AG09309 (cell line): ENCODE measurements around the gene LBR.

Source experiments
- DNase-seq: peaks from one replicate; pipeline ENCODE4 v3.0.0-alpha.2; 2010; ENCODE audit warnings: low read depth
- H3K4me3 ChIP-seq: 2 replicates; pipeline ENCODE4 v1.5.1; 2011; ENCODE audit warnings: mild to moderate bottlenecking, low read depth, low read length, moderate library complexity; ENCODE audit not compliant: control insufficient read depth
- TF ChIP-seq, protein P1 (sequence below): IDR thresholded peaks from 2 replicates; pipeline ENCODE4 v1.5.1; 2011; ENCODE audit warnings: mild to moderate bottlenecking, low read depth, low read length, inconsistent platforms; ENCODE audit not compliant: insufficient read depth, control insufficient read depth; ENCODE audit errors: missing control alignments

Gene LBR

GRCh38 chr1:225418059-225418458, 9.8 kb downstream of the LBR start:
- DNase-seq = no peak
- no peak overlapping the region for H3K4me3 ChIP-seq
- TF ChIP-seq, protein P1, sequence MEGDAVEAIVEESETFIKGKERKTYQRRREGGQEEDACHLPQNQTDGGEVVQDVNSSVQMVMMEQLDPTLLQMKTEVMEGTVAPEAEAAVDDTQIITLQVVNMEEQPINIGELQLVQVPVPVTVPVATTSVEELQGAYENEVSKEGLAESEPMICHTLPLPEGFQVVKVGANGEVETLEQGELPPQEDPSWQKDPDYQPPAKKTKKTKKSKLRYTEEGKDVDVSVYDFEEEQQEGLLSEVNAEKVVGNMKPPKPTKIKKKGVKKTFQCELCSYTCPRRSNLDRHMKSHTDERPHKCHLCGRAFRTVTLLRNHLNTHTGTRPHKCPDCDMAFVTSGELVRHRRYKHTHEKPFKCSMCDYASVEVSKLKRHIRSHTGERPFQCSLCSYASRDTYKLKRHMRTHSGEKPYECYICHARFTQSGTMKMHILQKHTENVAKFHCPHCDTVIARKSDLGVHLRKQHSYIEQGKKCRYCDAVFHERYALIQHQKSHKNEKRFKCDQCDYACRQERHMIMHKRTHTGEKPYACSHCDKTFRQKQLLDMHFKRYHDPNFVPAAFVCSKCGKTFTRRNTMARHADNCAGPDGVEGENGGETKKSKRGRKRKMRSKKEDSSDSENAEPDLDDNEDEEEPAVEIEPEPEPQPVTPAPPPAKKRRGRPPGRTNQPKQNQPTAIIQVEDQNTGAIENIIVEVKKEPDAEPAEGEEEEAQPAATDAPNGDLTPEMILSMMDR = no peak

GRCh38 chr1:225415967-225416745, 11.7 kb downstream of the LBR start:
- no peak overlapping the region for H3K4me3 ChIP-seq
- TF ChIP-seq, protein P1 = no peak
- no peak for DNase-seq

- no peak overlapping the region for H3K4me3 ChIP-seq
- no peak for DNase-seq
- TF ChIP-seq, protein P1 = no peak
These were observed 12.5 kb downstream of the LBR start for GRCh38 chr1:225415307-225415706.

DNA sequence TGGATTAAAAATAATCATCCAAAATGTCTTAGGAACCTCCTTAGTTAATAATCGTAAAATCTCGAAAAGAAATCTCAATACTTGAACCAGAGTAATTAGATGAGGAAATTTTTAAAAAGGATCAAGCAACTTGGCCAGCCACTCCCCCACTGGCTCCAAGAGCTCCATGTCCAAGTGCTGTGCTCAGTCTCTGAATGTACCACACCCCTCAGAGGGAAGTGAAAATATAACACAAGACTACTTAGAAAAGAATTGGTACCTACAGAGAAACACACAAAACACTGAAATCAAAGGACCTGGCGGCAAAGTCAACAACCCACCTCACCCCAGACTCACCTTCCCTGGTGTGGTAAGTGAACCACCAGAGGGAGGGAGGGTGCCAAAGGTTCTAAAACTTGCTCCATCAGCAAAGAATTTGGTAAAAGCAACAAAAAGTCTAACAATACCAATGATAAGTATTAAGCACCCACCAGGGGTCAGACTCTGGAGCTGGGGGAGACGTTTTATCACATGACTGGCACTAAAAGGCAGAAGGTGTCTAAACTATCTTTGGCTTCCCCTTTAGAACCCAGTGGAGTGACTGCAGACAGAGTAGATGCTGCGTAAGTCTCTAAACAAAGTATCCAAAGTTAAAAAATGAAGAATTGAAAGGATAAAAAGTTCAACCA, 14.0 kb downstream of the LBR start:
- TF ChIP-seq, protein P1 = no peak
- no peak overlapping the region for H3K4me3 ChIP-seq
- DNase-seq = no peak

DNA sequence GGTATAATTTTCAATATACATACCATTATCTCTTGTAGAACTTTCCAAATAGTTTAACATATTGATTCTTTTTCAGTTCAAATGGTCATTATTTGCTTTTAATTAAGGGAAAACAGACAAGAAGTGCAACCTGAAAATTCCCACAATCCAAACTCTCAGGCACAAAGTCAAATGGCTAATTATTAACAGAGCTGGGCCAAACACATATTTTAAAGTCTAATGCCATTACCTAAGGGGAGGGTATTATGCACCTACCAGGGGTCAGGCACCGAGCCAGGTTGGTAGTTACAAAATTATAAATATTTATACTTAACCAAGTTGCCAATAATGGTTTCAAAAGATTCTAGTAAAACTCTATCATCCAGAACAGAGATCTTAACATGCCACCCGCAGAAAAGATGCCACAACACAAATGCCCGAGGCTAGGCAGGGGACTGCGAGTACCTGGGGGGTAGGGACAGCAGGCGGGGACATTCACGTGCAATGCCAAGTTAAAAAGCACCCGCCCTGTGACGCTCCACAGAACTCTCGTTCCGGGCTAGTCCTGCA, 15.0 kb downstream of the LBR start:
- DNase-seq = no peak
- TF ChIP-seq, protein P1 = no peak
- no peak overlapping the region for H3K4me3 ChIP-seq

DNA sequence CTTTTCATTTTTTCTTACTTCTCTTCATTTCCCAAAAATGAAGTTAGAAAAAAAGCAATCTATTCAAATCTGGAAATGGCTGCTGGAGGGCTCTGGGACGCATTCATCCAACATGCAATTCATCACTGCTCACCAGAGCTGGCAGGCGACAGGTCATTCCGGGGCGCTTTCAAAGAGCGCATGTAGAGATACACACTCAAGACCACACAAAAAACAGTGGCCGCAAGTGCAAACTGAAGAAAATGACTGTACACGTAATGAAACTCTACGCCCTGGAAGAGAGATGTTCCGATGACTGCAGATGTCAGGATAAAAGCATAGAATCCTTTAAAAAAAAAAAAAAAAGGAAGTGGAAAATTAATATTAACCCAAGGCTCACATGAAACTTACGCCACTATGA, 15.5 kb downstream of the LBR start:
- TF ChIP-seq, protein P1 = no peak
- no peak for DNase-seq
- no peak overlapping the region for H3K4me3 ChIP-seq
